K562 (cell line): Measurements from ENCODE around the gene SPRR2D. TPM values are rescaled to one million over a fixed set of nuclear protein-coding genes. Genes with fewer than 3 reads are reported as not detected.

Experiments
- ATAC-seq: fragments of 200-7000 bp; cut with Tn5 transposase; 3 replicates; pipeline ENCODE4 v1.9.1; 2020; ENCODE audit warnings: moderate library complexity
- BruUV-seq: library from RNA; stranded (reverse); fragments of 400-500 nt; replicated peaks from 2 replicates; lab custom pipeline; 2021; lab: Mats Ljungman, UMichigan
- CTCF ChIA-PET: fragments of 300-600 bp; formaldehyde crosslinking; extraction: SDS; loops from one replicate; lab custom pipeline; 2021; ENCODE audit warnings: low intra/inter-chr PET ratio; lab: Yijun Ruan, JAX
- POLR2A ChIA-PET: fragments of 300-600, 350-650 bp; sonication (Branson Sonifier 250); formaldehyde crosslinking; extraction: SDS; loops from one replicate; lab custom pipeline; 2021; ENCODE audit warnings: antibody characterized with exemption, inconsistent platforms; lab: Yijun Ruan, JAX
- DNase-seq, 4 experiments: peaks; one replicate each; pipeline versions ENCODE4 v3.0.0 to v3.0.0-alpha.2; 2011 to 2018; ENCODE audit warnings: low spot score in 3 of 4, mixed read lengths in 3 of 4; ENCODE audit errors: extremely low read depth in 1 of 4
- FAIRE-seq: peaks from 2 replicates; lab custom pipeline; 2011; peaks lifted over from hg19 to GRCh38; lab: Jason Lieb, UNC
- H2AFZ ChIP-seq: 2 replicates; pipeline ENCODE4 v1.6.0; 2011; ENCODE audit warnings: low read depth, low read length, control low read depth, inconsistent platforms
- H3K27ac ChIP-seq: fragments of 200-600 bp; 3 replicates; pipeline ENCODE4 v1.8.0; 2011; ENCODE audit warnings: low read depth, mild to moderate bottlenecking, control low read depth, inconsistent platforms, low read length, moderate library complexity, mixed read lengths; ENCODE audit errors: extremely low read depth
- H3K27me3 ChIP-seq, 2 experiments: fragments of 300-600 bp in 1 of 2; 2 replicates in 1 of 2; 3 replicates in 1 of 2; pipeline versions ENCODE4 v1.6.0 to v1.8.0; 2011; ENCODE audit warnings: inconsistent platforms in 2 of 2, low read length in 2 of 2, mild to moderate bottlenecking in 1 of 2, mixed read lengths in 1 of 2, moderate library complexity in 1 of 2; ENCODE audit not compliant: control insufficient read depth in 2 of 2, insufficient read depth in 2 of 2
- H3K36me3 ChIP-seq: fragments of 300-600 bp; 3 replicates; pipeline ENCODE4 v1.8.0; 2011; ENCODE audit warnings: mild to moderate bottlenecking, low read length, inconsistent platforms; ENCODE audit not compliant: control insufficient read depth, insufficient read depth
- H3K4me1 ChIP-seq, 2 experiments: fragments of 200-600 bp in 1 of 2; replicated peaks in 1 of 2; 2 replicates in 1 of 2; 3 replicates in 1 of 2; pipeline versions ENCODE4 v1.5.1 to v1.8.0; 2011; ENCODE audit warnings: inconsistent platforms in 2 of 2, low read length in 2 of 2, mild to moderate bottlenecking in 1 of 2, mixed read lengths in 1 of 2, moderate library complexity in 1 of 2; ENCODE audit not compliant: control insufficient read depth in 2 of 2, insufficient read depth in 2 of 2
- H3K4me2 ChIP-seq: 2 replicates; pipeline ENCODE4 v1.6.1; 2011; ENCODE audit warnings: low read length, control low read depth, inconsistent platforms, mixed read lengths; ENCODE audit not compliant: insufficient read depth
- H3K4me3 ChIP-seq: fragments of 200-600 bp; sonication (generic), shearing (Covaris generic); 2 replicates; pipeline ENCODE4 v1.5.1; 2016; ENCODE audit warnings: control low read depth, inconsistent platforms
- H3K79me2 ChIP-seq: fragments of 200-600 bp; 3 replicates; pipeline ENCODE4 v1.8.0; 2011; ENCODE audit warnings: low read length, inconsistent platforms; ENCODE audit not compliant: control insufficient read depth, insufficient read depth
- H3K9ac ChIP-seq, 2 experiments: 2 replicates each; pipeline versions ENCODE4 v1.6.0 to v1.6.1; 2011; ENCODE audit warnings: low read depth in 2 of 2, low read length in 2 of 2, control low read depth in 1 of 2, inconsistent platforms in 1 of 2, mild to moderate bottlenecking in 1 of 2, mixed read lengths in 1 of 2; ENCODE audit not compliant: insufficient read depth in 1 of 2
- H3K9me1 ChIP-seq: one replicate; pipeline ENCODE4 v1.6.0; 2011; ENCODE audit warnings: inconsistent platforms, mild to moderate bottlenecking, low read length, moderate library complexity; ENCODE audit not compliant: control insufficient read depth, insufficient read depth
- H3K9me3 ChIP-seq: replicated peaks from 2 replicates; pipeline ENCODE4 v1.5.1; 2011; ENCODE audit warnings: low read depth, low read length, inconsistent platforms; ENCODE audit not compliant: control insufficient read depth, insufficient read depth
- H4K20me1 ChIP-seq: replicated peaks from 2 replicates; pipeline ENCODE4 v1.6.1; 2011; ENCODE audit warnings: low read length, inconsistent platforms, mixed read lengths; ENCODE audit not compliant: control insufficient read depth, insufficient read depth
- EGR1 ChIP-seq: fragments of 450-650 bp; conservative IDR thresholded peaks from 2 replicates; pipeline ENCODE4 v1.6.1; 2017; ENCODE audit warnings: mild to moderate bottlenecking
- GMEB1 ChIP-seq: fragments of 250-450 bp; sonication (Bioruptor Pico); IDR thresholded peaks from 2 replicates; pipeline ENCODE4 v1.4.0; 2020; ENCODE audit warnings: mild to moderate bottlenecking
- GTF2E2 ChIP-seq: fragments of 200-800 bp; sonication (Bioruptor generic); IDR thresholded peaks from 2 replicates; pipeline ENCODE4 v1.6.1; 2016; ENCODE audit warnings: missing genetic modification characterization, missing compliant biosample characterization
- MTF1 ChIP-seq: fragments of 250-450 bp; sonication (Bioruptor Pico); IDR thresholded peaks from 2 replicates; pipeline ENCODE4 v1.9.0; 2021; ENCODE audit warnings: moderate library complexity, mild to moderate bottlenecking, inconsistent platforms, borderline replicate concordance
- NUFIP1 ChIP-seq: fragments of 450-650 bp; IDR thresholded peaks from 2 replicates; pipeline ENCODE4 v1.6.1; 2018; ENCODE audit not compliant: partially characterized antibody
- ZNF316 ChIP-seq: fragments of 450-650 bp; IDR thresholded peaks from 2 replicates; pipeline ENCODE4 v1.6.1; 2016
- ZNF699 ChIP-seq: fragments of 250-450 bp; sonication (Bioruptor Pico); IDR thresholded peaks from 2 replicates; pipeline ENCODE4 v1.8.0; 2021; ENCODE audit warnings: mild to moderate bottlenecking, moderate library complexity; ENCODE audit not compliant: insufficient replicate concordance
- WGBS: fragments of 100-300 bp; shearing (Covaris generic); methylation state at CpG from one replicate; pipeline ENCODE4 v1.1.6; 2016; ENCODE audit warnings: low coverage, mixed read lengths; ENCODE audit not compliant: insufficient coverage; ENCODE audit errors: missing lambda C conversion rate; 5-methylcytosine and 5-hydroxymethylcytosine counted together
- in situ Hi-C: fragments of 300-500 bp; cut with MboI; formaldehyde crosslinking; loops from 4 replicates; pipeline ENCODE4 v1.15.0; 2018; ENCODE audit warnings: inconsistent platforms, mixed read lengths
- intact Hi-C: fragments of 100-400 bp; cut with micrococcal nuclease; formaldehyde crosslinking; loops from 2 replicates; pipeline ENCODE4 v1.14.2; 2022
- polyA plus RNA-seq, 8 experiments: library from polyadenylated mRNA; depleted of rRNA in 4 of 8; stranded (reverse) in 5 of 8; unstranded in 3 of 8; fragments of >200 nt; fragmentation: Nextera tagmentation in 2 of 8; fragmentation: Illumina TruSeq in 1 of 8; extraction: Ambion mirVana in 2 of 8; extraction: Trizol in 1 of 8; gene quantifications; 2 replicates each; pipeline versions ENCODE4 v1.2.1 to v1.2.3, GENCODE V29; 2011 to 2014; ENCODE audit warnings: inconsistent platforms in 1 of 8, missing spikeins in 1 of 8
- total RNA-seq, 7 experiments: library from RNA; depleted of rRNA in 6 of 7; stranded (reverse); fragments of >200 nt in 6 of 7; fragmentation: Illumina TruSeq in 2 of 7; extraction: Trizol in 2 of 7; gene quantifications; 2 replicates each; pipeline versions ENCODE4 v1.2.1 to v1.2.3, GENCODE V29; 2011 to 2021; ENCODE audit warnings: low replicate concordance in 1 of 7
- TF ChIP-seq, protein P1 (sequence below), 3 experiments: fragments of 200-800 bp in 1 of 3; sonication (Bioruptor generic) in 1 of 3; sonication (generic) in 1 of 3; formaldehyde crosslinking in 1 of 3; IDR thresholded peaks; 2 replicates each; pipeline versions ENCODE4 v1.6.1 to v1.8.0; 2016 to 2022; ENCODE audit warnings: mild to moderate bottlenecking in 2 of 3, missing compliant biosample characterization in 2 of 3, missing genetic modification characterization in 2 of 3, missing genetic modification reagents in 1 of 3

The SPRR2D gene
- total and polyA plus RNA-seq, 9 of the 15 experiments (the other 6 are each of a cell fraction or from before 2014, with no cell fraction given): 0.91 to 5.1 (median 3.2) TPM; not detected in 1

DNA sequence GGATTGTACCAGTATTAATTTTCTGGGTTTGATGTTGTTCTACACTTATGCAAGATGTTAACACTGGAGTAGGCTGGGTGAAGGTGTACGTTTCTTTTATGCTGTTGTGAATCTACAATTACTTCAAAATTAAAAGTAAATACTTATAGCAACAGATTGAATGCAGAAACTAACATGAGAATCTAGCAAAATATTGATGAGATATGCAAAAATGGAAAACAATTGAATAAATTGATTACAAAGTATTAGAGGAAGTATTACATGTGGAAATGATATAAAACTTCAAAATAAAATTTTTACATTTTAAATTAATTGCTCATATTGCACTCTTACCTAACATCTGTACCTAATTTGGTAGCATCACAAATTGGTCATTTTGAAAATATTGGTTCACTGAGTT, 45.1 kb downstream of the SPRR2D start:
- 0% methylated on average over 1 of the region's 1 CpG for WGBS
- H3K79me2 ChIP-seq: no peaks in the 10 kb centered on the region
- H3K4me2 ChIP-seq: no peak overlapping the region
- H3K27me3 ChIP-seq: peaks cover 0 to 14% of the 10 kb centered on the region in 2 experiments; a peak in 1 of 5 replicates
- DNase-seq: no peak
- intact Hi-C loops (no loop called here), in situ Hi-C loops (no loop called here)
- no peaks in the 10 kb centered on the region for H3K9me1 ChIP-seq
- no peak for ATAC-seq
- H4K20me1 ChIP-seq: no peaks in the 10 kb centered on the region
- TF ChIP-seq NUFIP1: no peak
- peak; percentile 48; the same call in 1 of the 2 replicates for TF ChIP-seq ZNF316
- no peaks in the 10 kb centered on the region for H3K4me1 ChIP-seq
- H3K9ac ChIP-seq: no peak overlapping the region
- ChIA-PET CTCF (no interaction called here), POLR2A (no interaction called here)
- H3K9me3 ChIP-seq: no peaks in the 10 kb centered on the region
- H3K27ac ChIP-seq: no peak overlapping the region
- no peaks in the 10 kb centered on the region for H3K36me3 ChIP-seq
- no peak overlapping the region for H2AFZ ChIP-seq
- H3K4me3 ChIP-seq: no peak overlapping the region
- FAIRE-seq: no peak
- BruUV-seq: no TSS peak

DNA sequence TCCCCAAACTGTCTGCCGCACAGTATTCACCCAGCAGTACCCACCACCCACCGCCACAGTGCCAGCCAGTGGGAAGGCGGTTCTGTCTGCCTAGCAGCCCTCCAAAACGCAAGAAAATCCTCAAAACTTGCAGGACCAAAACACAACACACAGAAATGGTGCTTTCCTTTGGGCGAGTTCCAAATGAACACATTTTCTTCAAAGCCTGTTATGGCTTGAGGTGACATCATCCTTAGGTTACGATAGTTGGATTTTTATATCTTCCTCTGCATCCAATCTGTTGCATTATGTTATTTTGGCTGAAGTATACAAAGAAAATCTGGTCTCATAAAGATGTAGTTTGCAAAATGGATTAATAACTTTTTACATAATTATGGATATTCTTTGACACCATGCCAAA, 47.7 kb downstream of the SPRR2D start:
- no peak for ATAC-seq
- Histone ChIP-seq H3K27ac (no peak overlapping the region), H3K4me1 (no peaks in the 10 kb centered on the region), H3K27me3 (peaks cover 0 to 10% of the 10 kb centered on the region in 2 experiments; a peak in 2 of 5 replicates), H2AFZ (no peak overlapping the region), H3K79me2 (no peaks in the 10 kb centered on the region), H3K9me3 (no peaks in the 10 kb centered on the region), H3K4me2 (no peak overlapping the region), H3K9me1 (no peaks in the 10 kb centered on the region), H3K4me3 (no peak overlapping the region), H3K36me3 (no peaks in the 10 kb centered on the region), H3K9ac (no peak overlapping the region), H4K20me1 (no peaks in the 10 kb centered on the region)
- DNase-seq: no peak
- intact Hi-C loops (no loop called here), in situ Hi-C loops (no loop called here)
- TF ChIP-seq ZNF699 (CRISPR knock-in tag): no peak
- TF ChIP-seq GMEB1 (CRISPR knock-in tag): no peak
- no peak for TF ChIP-seq EGR1
- TF ChIP-seq, protein P1, sequence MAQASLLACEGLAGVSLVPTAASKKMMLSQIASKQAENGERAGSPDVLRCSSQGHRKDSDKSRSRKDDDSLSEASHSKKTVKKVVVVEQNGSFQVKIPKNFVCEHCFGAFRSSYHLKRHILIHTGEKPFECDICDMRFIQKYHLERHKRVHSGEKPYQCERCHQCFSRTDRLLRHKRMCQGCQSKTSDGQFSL (CRISPR knock-in tag; IDR thresholded peaks at IDR 0.05): no peak
- TF ChIP-seq, protein P1 (tag; IDR thresholded peaks at IDR 0.05): no peak
- no peak for TF ChIP-seq MTF1 (CRISPR knock-in tag)
- TF ChIP-seq GTF2E2 (tag): no peak
- FAIRE-seq: no peak
- 1% methylated on average over 6 of the region's 6 CpGs for WGBS
- no TSS peak for BruUV-seq
- POLR2A ChIA-PET: interaction anchor here (0.7 kb wide), 1 partner anchor 9 kb away, joined by 3 read pairs; no protein-coding TSS in a partner anchor
- CTCF ChIA-PET: no interaction called here
